Right atrium auricular region (tissue), 2 donors: ENCODE measurements around the gene CLNS1A. TPM values are rescaled to one million over a fixed set of nuclear protein-coding genes. Genes with fewer than 3 reads are reported as not detected.

Source experiments
- DNase-seq: peaks from one replicate; pipeline ENCODE4 v3.0.0-alpha.2; 2019; ENCODE audit warnings: low spot score
- H3K27ac ChIP-seq, 2 donors: fragments of 200-600 bp; sonication (generic); 1 replicate in 1 of 2; 2 replicates in 1 of 2; pipeline ENCODE4 v1.5.1; 2016 to 2019
- H3K27me3 ChIP-seq, 2 donors: fragments of 200-600 bp; sonication (generic); one replicate each; pipeline versions ENCODE4 v1.5.1 to v1.6.0; 2017 to 2019
- H3K36me3 ChIP-seq: fragments of 200-600 bp; sonication (generic); one replicate; pipeline ENCODE4 v1.5.1; 2016
- H3K4me1 ChIP-seq, 2 donors: fragments of 200-600 bp; sonication (generic); one replicate each; pipeline versions ENCODE4 v1.5.1 to v1.6.0; 2017 to 2019
- H3K4me3 ChIP-seq, 2 donors: fragments of 200-600 bp; sonication (generic); 1 replicate in 1 of 2; 2 replicates in 1 of 2; pipeline ENCODE4 v1.5.1; 2017 to 2019; ENCODE audit warnings: mild to moderate bottlenecking in 1 of 2, moderate library complexity in 1 of 2
- H3K9me3 ChIP-seq, 2 donors: fragments of 200-600 bp; sonication (generic); one replicate each; pipeline ENCODE4 v1.5.1; 2019
- CTCF ChIP-seq, 2 donors: fragments of 200-600 bp; sonication (generic); IDR thresholded peaks; one replicate each; pipeline ENCODE4 v1.5.1; 2019; ENCODE audit warnings: antibody characterized with exemption in 2 of 2
- total RNA-seq, 2 donors: library from RNA; depleted of rRNA; stranded (reverse); fragments of >200 nt; gene quantifications; one replicate each; pipeline ENCODE4 v1.1.0, GENCODE V29; 2016

CLNS1A gene
- total RNA-seq, 2 donors from 2014 or later, result 55.2 to 59.2 TPM

DNA sequence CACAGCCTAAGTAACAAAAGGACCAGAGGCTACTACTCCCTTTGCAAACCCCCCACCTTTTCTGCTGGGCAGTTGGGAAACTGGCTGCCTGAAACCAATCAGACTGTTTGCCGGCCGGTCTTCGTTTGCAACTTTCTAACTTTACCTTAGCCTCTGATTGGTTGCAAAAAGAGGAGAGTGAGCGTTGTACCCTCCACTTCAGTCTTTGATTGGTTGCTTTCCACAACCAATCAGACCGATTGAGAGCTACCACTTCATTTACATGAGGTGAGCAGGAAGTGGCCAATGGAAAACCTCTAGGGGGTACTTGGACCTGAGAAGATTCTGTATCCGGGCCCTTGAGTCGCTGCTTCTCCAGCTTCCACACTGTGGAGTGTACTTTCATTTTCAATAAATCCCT lies 18.8 kb upstream of the CLNS1A start:
- no peak overlapping the region for H3K27ac ChIP-seq
- H3K4me1 ChIP-seq, result no peaks in the 10 kb centered on the region
- H3K36me3 ChIP-seq, result no peaks in the 10 kb centered on the region
- no peaks in the 10 kb centered on the region for H3K27me3 ChIP-seq
- H3K9me3 ChIP-seq, result no peaks in the 10 kb centered on the region
- H3K4me3 ChIP-seq, result no peak overlapping the region
- DNase-seq, result no peak
- no peak for TF ChIP-seq CTCF (IDR thresholded peaks at IDR 0.05)

- H3K9me3 ChIP-seq, result no peaks in the 10 kb centered on the region
- no peak overlapping the region for H3K4me3 ChIP-seq
- no peak for DNase-seq
- no peak for TF ChIP-seq CTCF (IDR thresholded peaks at IDR 0.05)
- no peak overlapping the region for H3K27ac ChIP-seq
- no peaks in the 10 kb centered on the region for H3K4me1 ChIP-seq
- no peaks in the 10 kb centered on the region for H3K27me3 ChIP-seq
- H3K36me3 ChIP-seq, result no peaks in the 10 kb centered on the region
Observed at GRCh38 chr11:77654770-77655434, 17.3 kb upstream of the CLNS1A start.

DNA sequence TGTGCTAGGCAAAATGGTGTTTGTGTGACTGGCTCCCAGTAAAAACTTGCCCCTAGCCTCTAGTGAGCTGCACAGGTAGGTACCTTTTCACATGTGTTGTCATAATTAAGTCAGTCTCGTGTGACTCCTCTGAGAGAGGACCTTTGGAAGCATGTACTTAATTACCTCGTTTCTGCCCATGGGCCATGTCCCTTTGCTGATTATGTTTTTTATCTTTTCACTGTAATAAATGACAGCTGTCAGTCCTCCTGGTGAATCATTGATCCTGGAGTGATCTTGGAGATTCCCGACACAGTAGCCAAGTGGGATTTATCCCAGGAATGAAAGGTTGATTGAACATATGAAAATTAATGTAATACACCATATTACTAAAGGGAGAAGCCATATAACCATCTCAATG lies 12.5 kb upstream of the CLNS1A start:
- Histone ChIP-seq H3K4me3 (no peak overlapping the region), H3K9me3 (no peaks in the 10 kb centered on the region), H3K27me3 (no peaks in the 10 kb centered on the region), H3K27ac (no peak overlapping the region), H3K36me3 (no peaks in the 10 kb centered on the region), H3K4me1 (no peaks in the 10 kb centered on the region)
- TF ChIP-seq CTCF (IDR thresholded peaks at IDR 0.05), result no peak
- no peak for DNase-seq

DNA sequence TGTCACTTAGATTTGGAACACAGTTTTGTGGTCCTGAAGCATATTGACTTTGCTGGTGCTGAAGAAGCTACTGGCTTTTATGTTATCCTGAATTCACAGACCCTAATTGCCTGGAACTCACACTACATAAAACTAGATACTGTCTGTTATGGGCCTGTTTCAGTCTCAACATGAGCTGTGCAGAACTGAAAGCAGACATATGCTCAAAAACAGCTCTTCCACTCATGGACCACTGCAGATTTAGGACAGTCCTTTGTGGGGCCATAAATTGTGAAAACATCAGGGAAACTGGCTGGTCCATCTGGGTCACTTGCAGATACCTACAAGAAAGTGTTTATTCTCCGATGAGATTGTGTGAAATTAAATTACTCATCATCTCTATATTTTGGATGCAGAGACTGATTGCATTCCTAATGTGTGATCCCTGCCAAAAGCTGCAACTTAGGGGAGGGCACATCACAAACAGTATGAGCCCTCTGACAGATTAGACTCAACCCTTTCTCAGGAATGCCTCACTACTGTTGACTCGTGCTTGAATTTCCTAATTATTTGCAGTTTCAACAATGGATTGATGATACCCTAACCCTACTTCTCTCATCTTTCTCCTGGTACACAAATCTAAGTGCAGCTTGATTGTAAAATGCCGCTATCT lies 10.2 kb upstream of the CLNS1A start:
- TF ChIP-seq CTCF (IDR thresholded peaks at IDR 0.05), result no peak
- Histone ChIP-seq H3K27me3 (no peaks in the 10 kb centered on the region), H3K36me3 (no peaks in the 10 kb centered on the region), H3K27ac (no peak overlapping the region), H3K4me3 (no peak overlapping the region), H3K4me1 (no peaks in the 10 kb centered on the region), H3K9me3 (no peaks in the 10 kb centered on the region)
- DNase-seq, result no peak

GRCh38 chr11:77644887-77645286 lies 7.3 kb upstream of the CLNS1A start:
- H3K4me1 ChIP-seq, result no peaks in the 10 kb centered on the region
- H3K27me3 ChIP-seq, result no peaks in the 10 kb centered on the region
- H3K9me3 ChIP-seq, result no peaks in the 10 kb centered on the region
- no peak for TF ChIP-seq CTCF (IDR thresholded peaks at IDR 0.05)
- H3K4me3 ChIP-seq, result no peak overlapping the region
- no peak for DNase-seq
- no peaks in the 10 kb centered on the region for H3K36me3 ChIP-seq
- H3K27ac ChIP-seq, result no peak overlapping the region
